HUES6 (cell line): ENCODE measurements around the gene GPHA2.
"Not testable (repeated sequence)": the region's sequence is repeated elsewhere in the genome, so short reads cannot be mapped to it uniquely, and the experiment has no call there.

Source experiments
- H3K27ac ChIP-seq: 2 replicates; pipeline ENCODE4 v1.7.0; 2013; ENCODE audit warnings: low read depth, mild to moderate bottlenecking, low read length, inconsistent platforms
- H3K27me3 ChIP-seq: 2 replicates; pipeline ENCODE4 v1.6.1; 2013; ENCODE audit warnings: low read length; ENCODE audit not compliant: control insufficient read depth, insufficient read depth
- H3K36me3 ChIP-seq: 2 replicates; pipeline ENCODE4 v1.6.1; 2013; ENCODE audit warnings: low read length; ENCODE audit not compliant: control insufficient read depth, insufficient read depth
- H3K4me1 ChIP-seq: 2 replicates; pipeline ENCODE4 v1.6.1; 2013; ENCODE audit warnings: low read length; ENCODE audit not compliant: control insufficient read depth, insufficient read depth
- H3K4me3 ChIP-seq: 2 replicates; pipeline ENCODE4 v1.5.1; 2013; ENCODE audit warnings: low read depth, low read length
- H3K9ac ChIP-seq: one replicate; pipeline ENCODE4 v1.6.1; 2013; ENCODE audit warnings: mild to moderate bottlenecking, low read length
- H3K9me3 ChIP-seq: 2 replicates; pipeline ENCODE4 v1.6.1; 2013; ENCODE audit warnings: low read depth, low read length; ENCODE audit not compliant: control insufficient read depth, insufficient read depth

The GPHA2 gene, protein sequence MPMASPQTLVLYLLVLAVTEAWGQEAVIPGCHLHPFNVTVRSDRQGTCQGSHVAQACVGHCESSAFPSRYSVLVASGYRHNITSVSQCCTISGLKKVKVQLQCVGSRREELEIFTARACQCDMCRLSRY

DNA sequence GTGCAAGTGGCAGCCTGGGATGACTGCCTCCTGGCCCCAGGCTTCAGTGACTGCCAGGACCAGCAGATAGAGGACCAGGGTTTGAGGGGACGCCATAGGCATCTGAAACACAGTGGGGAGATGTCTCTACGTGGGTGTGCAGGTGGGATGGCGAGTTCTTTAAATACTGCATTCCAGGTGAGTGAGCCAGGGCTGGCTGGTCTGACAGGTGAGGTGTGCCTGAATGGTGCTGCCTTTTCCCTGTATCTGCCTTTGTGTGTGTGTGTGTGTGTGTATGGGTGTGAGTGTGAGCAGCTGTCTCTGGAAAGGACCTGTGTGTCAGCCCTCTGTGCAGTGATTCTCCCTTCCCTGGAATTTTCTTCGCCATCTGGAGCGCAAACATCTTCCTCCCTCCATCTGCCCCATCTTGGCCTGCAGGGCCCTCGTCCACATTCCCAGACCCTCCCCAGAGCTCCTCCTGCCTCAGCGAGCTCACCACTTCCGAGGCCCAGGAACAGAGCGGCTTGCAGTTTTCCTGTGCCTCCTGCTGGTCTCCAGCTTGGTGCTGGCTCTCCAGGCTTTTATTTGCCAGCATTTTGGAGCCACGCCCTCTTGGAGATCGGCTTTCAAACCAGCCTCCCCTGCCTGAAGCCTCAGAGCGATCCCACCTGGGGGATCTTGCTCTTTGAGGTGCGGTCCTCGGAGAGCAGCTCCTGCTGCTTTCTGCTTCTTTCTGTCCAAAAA, at the start of gene GPHA2:
Gene GPHA2 (minus strand): TSS at position 535 of the 723 bp plus-strand sequence. CDS start 433 bp downstream, at position 102.
- Histone ChIP-seq H3K27ac (no peak within 1 kb of the TSS), H3K4me1 (peaks cover 10% of the 10 kb centered on the region), H3K9ac (no peak within 1 kb of the TSS), H3K36me3 (0 out of 2 replicates have a peak, but pooled peaks cover under 1% of the 10 kb centered on the region), H3K9me3 (no peaks in the 10 kb centered on the region), H3K27me3 (no peaks in the 10 kb centered on the region), H3K4me3 (0 out of 2 replicates have a peak within 1 kb of the TSS, but pooled peaks have one; percentile 20)

DNA sequence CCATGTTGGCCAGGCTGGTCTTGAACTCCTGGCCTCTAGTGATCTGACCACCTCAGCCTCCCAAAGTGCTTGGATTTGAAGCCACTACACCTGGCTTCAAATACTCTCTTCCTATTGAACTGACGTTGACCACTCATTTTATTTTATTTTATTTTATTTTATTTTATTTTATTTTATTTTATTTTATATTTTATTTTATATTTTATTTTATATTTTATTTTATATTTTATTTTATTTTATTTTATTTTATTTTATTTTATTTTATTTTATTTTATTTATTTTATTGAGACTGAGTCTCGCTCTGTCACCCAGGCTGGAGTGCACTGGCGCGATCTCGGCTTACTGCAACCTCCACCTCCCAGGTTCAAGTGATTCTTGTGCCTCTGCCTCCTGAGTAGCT, 47.6 kb upstream of the GPHA2 start:
- H3K4me1 ChIP-seq, H3K27ac ChIP-seq, H3K4me3 ChIP-seq, H3K9ac ChIP-seq, H3K36me3 ChIP-seq, H3K27me3 ChIP-seq, H3K9me3 ChIP-seq: not testable (repeated sequence)

DNA sequence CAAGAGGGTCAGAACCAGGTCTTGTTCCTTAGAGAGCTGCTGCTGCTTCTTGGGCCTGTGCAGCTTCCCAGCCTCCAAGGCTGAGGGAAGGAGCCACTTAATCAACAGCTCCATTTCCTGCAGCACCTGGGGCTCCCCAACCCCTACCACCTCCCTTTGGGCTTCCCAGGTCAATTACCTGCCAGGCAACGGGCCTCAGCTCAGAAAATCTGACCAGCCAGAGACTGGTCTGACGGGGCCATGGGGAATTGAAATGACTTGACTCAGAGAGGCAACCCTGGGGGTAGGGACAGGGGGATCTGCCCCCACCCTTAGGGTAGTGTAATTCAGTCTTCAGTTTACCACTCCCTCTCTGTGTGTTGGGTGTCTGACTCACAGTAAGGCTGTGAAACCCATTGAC, 41.0 kb upstream of the GPHA2 start:
- Histone ChIP-seq H3K9ac (no peak overlapping the region), H3K27ac (no peak overlapping the region), H3K9me3 (no peaks in the 10 kb centered on the region), H3K27me3 (no peaks in the 10 kb centered on the region), H3K36me3 (no peaks in the 10 kb centered on the region), H3K4me1 (no peaks in the 10 kb centered on the region), H3K4me3 (no peak overlapping the region)

DNA sequence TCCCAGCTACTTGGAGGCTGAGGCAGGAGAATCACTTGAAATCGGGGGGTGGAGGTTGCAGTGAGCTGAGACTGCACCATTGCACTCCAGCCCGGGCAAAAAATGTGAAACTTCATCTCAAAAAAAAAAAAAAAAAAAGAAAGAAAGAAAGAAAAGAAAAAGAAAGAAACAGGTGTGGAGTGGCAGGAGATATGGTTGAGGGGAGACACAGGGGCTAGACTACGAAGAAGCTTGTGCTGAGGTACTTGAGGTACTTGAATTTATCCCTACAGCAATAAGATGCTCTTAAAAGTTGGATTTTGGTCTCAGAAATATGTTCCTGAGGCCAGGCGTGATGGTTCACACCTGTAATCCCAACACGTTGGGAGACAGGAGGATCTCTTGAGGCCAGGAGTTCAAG, 38.4 kb upstream of the GPHA2 start:
- no peaks in the 10 kb centered on the region for H3K4me1 ChIP-seq

DNA sequence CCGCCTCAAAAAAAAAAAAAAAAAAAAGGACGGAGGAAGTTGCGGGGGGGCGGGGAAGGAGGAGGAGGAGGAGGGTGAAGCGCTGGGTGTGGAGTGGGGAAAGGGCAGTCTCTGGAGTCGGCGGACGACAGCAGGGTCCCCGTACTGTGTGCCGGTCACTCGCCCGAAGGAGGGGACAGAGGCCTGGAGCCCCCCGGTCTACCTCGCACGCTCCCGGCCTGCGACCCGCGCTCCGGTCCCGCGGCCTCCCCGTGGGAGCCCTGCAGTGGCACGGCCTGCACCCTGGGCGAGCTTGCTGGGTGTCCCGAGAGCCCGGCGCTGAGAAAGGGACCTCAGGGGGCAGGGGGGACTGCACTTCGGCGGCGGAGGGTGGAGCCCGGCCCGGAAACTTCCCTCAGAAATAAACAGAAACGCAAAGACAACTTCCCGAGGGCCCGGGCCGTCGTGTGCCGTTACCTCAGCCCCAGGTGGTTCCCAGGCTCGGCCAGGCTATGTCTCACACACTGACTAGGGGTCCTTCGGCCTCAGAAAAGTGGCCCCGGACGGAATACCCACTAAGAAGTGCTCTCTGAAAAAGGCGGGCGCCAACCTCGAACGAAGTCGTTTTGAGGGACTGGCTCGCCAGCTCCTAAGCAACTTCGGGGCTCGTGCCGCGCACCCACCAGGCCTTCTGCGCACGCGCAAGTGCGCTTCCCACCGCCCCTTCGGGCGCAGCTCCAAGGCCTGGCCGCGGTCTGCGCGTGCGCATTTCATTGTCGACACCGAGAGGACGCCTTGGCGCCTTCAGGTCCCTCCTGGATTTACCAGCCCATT, 35.9 kb upstream of the GPHA2 start, which contains the start of gene MAJIN:
Gene MAJIN (minus strand): TSS at position 688 of the 813 bp plus-strand sequence. CDS start 12,703 bp downstream, outside the sequence.
- no peaks in the 10 kb centered on the region for H3K4me1 ChIP-seq
- H3K36me3 ChIP-seq, result no peaks in the 10 kb centered on the region
- no peaks in the 10 kb centered on the region for H3K9me3 ChIP-seq
- 0 out of 2 replicates have a peak within 1 kb of the TSS, but pooled peaks have one; percentile 11 for H3K4me3 ChIP-seq
- H3K27me3 ChIP-seq, result no peaks in the 10 kb centered on the region
- no peak within 1 kb of the TSS for H3K27ac ChIP-seq
- H3K9ac ChIP-seq, result no peak within 1 kb of the TSS

More for the DNA sequence above, 38.4 kb upstream of the GPHA2 start:
- no peaks in the 10 kb centered on the region for H3K27me3 ChIP-seq
- no peak overlapping the region for H3K4me3 ChIP-seq
- no peak overlapping the region for H3K9ac ChIP-seq
- no peaks in the 10 kb centered on the region for H3K36me3 ChIP-seq
- H3K9me3 ChIP-seq, result no peaks in the 10 kb centered on the region
- H3K27ac ChIP-seq, result no peak overlapping the region

DNA sequence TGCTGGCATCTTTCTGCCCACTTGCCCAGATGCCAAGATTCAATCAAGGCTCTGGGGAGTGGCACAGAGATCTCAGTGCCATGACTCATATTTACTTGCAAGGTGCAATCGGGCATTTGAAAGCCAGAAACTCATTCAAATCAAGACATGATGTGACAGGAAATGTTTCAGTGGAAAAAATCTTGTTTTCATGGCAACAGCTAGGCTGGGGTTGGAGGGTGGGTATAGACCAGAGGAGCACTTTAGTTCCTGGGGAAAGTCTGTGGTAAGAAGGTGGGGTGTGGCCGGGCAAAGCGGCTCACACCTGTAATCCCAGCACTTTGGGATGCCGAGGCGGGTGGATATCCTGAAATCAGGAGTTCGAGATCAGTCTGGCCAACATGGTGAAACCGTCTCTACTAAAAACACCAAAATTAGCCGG, 35.0 kb upstream of the GPHA2 start:
- Histone ChIP-seq H3K27me3 (no peaks in the 10 kb centered on the region), H3K9ac (no peak overlapping the region), H3K9me3 (no peaks in the 10 kb centered on the region), H3K27ac (no peak overlapping the region), H3K36me3 (no peaks in the 10 kb centered on the region), H3K4me3 (no peak overlapping the region), H3K4me1 (no peaks in the 10 kb centered on the region)

DNA sequence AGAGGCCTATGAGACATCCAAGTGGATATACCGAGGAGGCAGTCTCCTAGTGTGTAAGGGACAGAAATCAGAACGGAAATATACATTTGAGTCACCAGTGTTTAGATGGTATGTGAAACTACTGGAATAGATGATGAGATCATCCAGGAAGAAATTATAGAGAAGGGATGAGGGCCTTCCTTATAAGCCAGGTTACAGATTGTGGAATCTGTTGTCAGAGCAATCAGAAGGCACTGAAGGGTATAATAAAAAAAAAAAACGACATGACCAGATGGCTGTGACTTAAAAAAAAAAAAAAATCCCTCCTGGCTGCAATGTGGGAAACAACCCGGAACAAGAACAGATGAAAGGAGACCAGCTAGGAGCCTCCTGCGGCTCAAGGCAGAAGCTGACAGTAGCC, 33.5 kb upstream of the GPHA2 start:
- H3K4me3 ChIP-seq, result no peak overlapping the region
- H3K27ac ChIP-seq, result no peak overlapping the region

DNA sequence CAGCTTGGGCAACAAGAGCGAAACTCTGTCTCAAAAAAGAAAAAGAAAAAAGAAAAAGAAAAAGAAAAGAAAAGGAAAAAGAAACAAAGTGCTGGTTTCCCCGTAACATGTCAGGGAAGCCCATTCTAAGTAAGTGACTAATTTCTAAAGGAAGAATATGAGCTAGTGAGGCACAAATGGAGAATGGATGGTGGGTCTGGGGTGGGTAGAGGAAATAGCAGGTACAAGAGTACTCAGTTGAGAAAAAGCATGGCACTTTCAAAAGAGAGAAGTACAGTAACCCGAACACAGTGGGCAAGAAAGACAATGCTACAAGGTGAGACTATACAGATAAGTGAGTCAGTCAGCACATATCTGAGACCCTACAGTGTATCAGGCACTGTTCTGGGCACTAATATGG, 31.7 kb upstream of the GPHA2 start:
- Histone ChIP-seq H3K4me3 (no peak overlapping the region), H3K4me1 (no peaks in the 10 kb centered on the region), H3K27me3 (no peaks in the 10 kb centered on the region), H3K9ac (no peak overlapping the region), H3K9me3 (no peaks in the 10 kb centered on the region), H3K36me3 (no peaks in the 10 kb centered on the region), H3K27ac (no peak overlapping the region)

More for the DNA sequence above, 33.5 kb upstream of the GPHA2 start:
- H3K27me3 ChIP-seq, result no peaks in the 10 kb centered on the region
- H3K36me3 ChIP-seq, result no peaks in the 10 kb centered on the region
- H3K4me1 ChIP-seq, result no peaks in the 10 kb centered on the region
- no peaks in the 10 kb centered on the region for H3K9me3 ChIP-seq
- no peak overlapping the region for H3K9ac ChIP-seq

DNA sequence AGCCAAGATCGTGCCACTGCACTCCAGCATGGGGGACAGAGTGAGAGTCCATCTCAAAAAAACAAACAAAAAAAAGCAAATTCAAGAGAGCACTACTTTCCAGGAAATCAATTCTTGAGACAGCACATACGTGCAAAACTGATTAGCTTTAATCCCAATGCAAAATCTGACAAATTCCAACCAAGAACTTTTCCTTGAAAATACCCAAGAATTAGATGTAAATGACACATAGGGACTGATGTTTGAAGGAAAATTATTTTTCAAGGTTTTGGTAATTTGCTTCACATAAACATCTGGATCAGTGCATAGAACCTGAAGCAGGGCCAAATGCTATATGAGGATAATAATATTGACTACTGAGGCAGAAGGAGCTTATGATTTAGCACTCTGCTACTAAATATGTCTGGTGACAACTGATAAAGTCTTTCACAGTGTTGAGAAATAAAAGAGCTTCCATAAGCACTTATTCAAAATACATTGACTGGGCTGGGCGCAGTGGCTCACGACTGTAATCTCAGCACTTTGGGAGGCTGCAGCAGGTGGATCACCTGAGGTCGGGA, 27.5 kb upstream of the GPHA2 start:
- Histone ChIP-seq H3K4me3 (no peak overlapping the region), H3K27me3 (no peaks in the 10 kb centered on the region), H3K9ac (no peak overlapping the region), H3K36me3 (no peaks in the 10 kb centered on the region), H3K4me1 (no peaks in the 10 kb centered on the region), H3K9me3 (no peaks in the 10 kb centered on the region), H3K27ac (no peak overlapping the region)

DNA sequence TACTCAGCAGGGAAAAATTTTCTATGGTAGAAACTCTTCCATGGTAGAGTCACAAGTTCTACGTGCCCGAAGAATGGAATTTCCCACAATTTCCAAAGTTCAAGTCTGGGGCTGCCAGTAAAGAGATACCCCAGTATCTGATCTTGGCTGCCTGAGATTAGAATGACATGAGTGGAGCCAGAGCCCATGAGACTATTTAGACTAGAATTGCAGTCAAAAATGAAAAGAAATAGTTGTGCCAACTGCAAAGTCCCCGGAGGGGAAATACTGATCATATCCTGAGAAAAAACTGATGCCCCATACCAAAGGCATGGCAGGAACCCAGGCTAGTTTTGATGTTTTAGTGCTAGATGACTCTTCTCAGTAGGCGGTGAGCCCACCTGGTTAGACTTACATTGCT, 25.0 kb upstream of the GPHA2 start:
- Histone ChIP-seq H3K9me3 (no peaks in the 10 kb centered on the region), H3K9ac (no peak overlapping the region), H3K27me3 (no peaks in the 10 kb centered on the region), H3K4me1 (no peaks in the 10 kb centered on the region), H3K4me3 (no peak overlapping the region), H3K36me3 (no peaks in the 10 kb centered on the region), H3K27ac (no peak overlapping the region)
